MM.1S (cell line): ENCODE data around the gene KCTD11.

Experiments
- EZH2 ChIP-seq: fragments of 300-600 bp; sonication (generic); optimal IDR thresholded peaks from 2 replicates; pipeline ENCODE3; 2017; ENCODE audit warnings: low read depth, mild to moderate bottlenecking, antibody characterized with exemption, low read length, mixed read lengths
- TF ChIP-seq, protein P1 (sequence below): fragments of 300-600 bp; sonication (generic); IDR thresholded peaks from 2 replicates; pipeline ENCODE4 v1.5.1; 2016; ENCODE audit warnings: antibody characterized with exemption, low read length, mixed read lengths

DNA sequence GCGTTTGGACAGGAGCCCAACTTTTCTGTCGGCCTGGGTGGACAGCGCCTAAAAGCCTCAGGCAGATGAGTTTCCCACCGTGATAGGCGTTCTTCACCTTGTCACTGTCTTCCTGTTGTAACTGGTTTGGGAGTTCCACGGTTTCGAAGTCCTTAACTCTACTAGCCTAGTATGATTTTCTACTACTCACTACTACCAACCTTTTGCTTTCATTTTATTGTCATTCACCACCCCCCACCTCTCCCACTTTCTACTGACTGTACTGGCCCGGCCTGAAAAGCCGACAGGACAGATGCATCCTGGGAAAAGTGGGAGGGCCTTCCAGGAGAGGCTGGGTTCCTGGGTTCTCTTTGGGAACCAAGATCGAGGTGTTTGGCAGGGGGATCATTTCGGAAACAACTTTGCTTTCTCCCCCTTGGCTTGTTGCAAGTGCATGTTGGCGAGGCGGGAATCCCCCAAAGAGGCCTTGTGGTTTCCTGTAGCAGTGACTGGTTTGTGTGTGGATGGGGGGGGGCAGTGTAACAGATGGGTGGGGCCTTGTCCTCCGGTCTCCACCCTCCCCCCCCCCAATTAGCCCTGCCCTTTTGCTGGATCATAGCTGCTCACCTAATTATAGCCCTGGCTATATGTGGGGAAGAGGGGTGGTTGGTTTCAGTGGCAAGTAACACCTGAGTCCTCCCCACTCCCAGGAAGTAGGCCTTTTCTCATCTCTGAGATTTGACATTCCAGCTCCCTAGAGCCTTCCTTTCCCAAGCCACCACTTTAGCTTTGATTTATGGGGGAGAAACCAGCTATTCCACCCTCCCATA lies 43.1 kb upstream of the KCTD11 start:
- TF ChIP-seq, protein P1, sequence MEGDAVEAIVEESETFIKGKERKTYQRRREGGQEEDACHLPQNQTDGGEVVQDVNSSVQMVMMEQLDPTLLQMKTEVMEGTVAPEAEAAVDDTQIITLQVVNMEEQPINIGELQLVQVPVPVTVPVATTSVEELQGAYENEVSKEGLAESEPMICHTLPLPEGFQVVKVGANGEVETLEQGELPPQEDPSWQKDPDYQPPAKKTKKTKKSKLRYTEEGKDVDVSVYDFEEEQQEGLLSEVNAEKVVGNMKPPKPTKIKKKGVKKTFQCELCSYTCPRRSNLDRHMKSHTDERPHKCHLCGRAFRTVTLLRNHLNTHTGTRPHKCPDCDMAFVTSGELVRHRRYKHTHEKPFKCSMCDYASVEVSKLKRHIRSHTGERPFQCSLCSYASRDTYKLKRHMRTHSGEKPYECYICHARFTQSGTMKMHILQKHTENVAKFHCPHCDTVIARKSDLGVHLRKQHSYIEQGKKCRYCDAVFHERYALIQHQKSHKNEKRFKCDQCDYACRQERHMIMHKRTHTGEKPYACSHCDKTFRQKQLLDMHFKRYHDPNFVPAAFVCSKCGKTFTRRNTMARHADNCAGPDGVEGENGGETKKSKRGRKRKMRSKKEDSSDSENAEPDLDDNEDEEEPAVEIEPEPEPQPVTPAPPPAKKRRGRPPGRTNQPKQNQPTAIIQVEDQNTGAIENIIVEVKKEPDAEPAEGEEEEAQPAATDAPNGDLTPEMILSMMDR = no peak
- no peak for TF ChIP-seq EZH2
